Karpas-422 (cell line): Measurements from ENCODE around the gene CTNNBL1. TPM values are rescaled to one million over a fixed set of nuclear protein-coding genes. Genes with fewer than 3 reads are reported as not detected.
A peak's percentile ranks its signal among the peaks of the same experiment; 100 is the strongest.

Experiments
- DNase-seq: peaks from one replicate; pipeline ENCODE4 v3.0.0-alpha.2; 2015
- H2AFZ ChIP-seq: fragments of 200-600 bp; sonication (generic); 2 replicates; pipeline ENCODE4 v1.6.1; 2014; ENCODE audit warnings: antibody characterized with exemption, low read length, mixed read lengths
- H3K27ac ChIP-seq: fragments of 200-600 bp; sonication (generic); 2 replicates; pipeline ENCODE4 v1.5.1; 2014; ENCODE audit warnings: mild to moderate bottlenecking, low read length, moderate library complexity
- H3K27me3 ChIP-seq: fragments of 200-600 bp; sonication (generic); 2 replicates; pipeline ENCODE4 v1.6.1; 2014; ENCODE audit warnings: low read length, mixed read lengths
- H3K36me3 ChIP-seq: fragments of 200-600 bp; sonication (generic); 2 replicates; pipeline ENCODE4 v1.6.1; 2014; ENCODE audit warnings: low read length, mixed read lengths; ENCODE audit not compliant: insufficient read depth
- H3K4me1 ChIP-seq: fragments of 200-600 bp; sonication (generic); 2 replicates; pipeline ENCODE4 v1.6.1; 2014; ENCODE audit warnings: mild to moderate bottlenecking, low read length, mixed read lengths
- H3K4me2 ChIP-seq: fragments of 200-600 bp; sonication (generic); 2 replicates; pipeline ENCODE4 v1.6.1; 2014; ENCODE audit warnings: low read length, low read depth, mild to moderate bottlenecking; ENCODE audit not compliant: poor library complexity, severe bottlenecking
- H3K4me3 ChIP-seq: fragments of 200-600 bp; sonication (generic); 2 replicates; pipeline ENCODE4 v1.5.1; 2014; ENCODE audit warnings: mild to moderate bottlenecking, antibody characterized with exemption, low read length, mixed read lengths
- H3K79me2 ChIP-seq: fragments of 200-600 bp; sonication (generic); 2 replicates; pipeline ENCODE4 v1.6.1; 2014; ENCODE audit warnings: mild to moderate bottlenecking, low read length, mixed read lengths
- H3K9ac ChIP-seq: fragments of 200-600 bp; sonication (generic); 2 replicates; pipeline ENCODE4 v1.6.0; 2014; ENCODE audit warnings: low read length
- H3K9me2 ChIP-seq: fragments of 200-600 bp; sonication (generic), shearing (Covaris generic); replicated peaks from 2 replicates; pipeline ENCODE4 v1.6.0; 2014; ENCODE audit warnings: mild to moderate bottlenecking, low read length, moderate library complexity; ENCODE audit not compliant: insufficient read depth
- H3K9me3 ChIP-seq: fragments of 300-700, 200-600 bp; sonication (generic); 2 replicates; pipeline ENCODE4 v1.6.1; 2014; ENCODE audit warnings: low read length, mixed read lengths
- H4K20me1 ChIP-seq: fragments of 200-600 bp; sonication (generic); 2 replicates; pipeline ENCODE4 v1.6.1; 2014; ENCODE audit warnings: mild to moderate bottlenecking, antibody characterized with exemption, low read length, low read depth; ENCODE audit not compliant: insufficient read depth
- total RNA-seq: library from RNA; depleted of rRNA; stranded (reverse); fragments of >200 nt; shearing (Covaris generic); gene quantifications from 2 replicates; pipeline ENCODE4 v1.2.3, GENCODE V29; 2014; ENCODE audit warnings: low replicate concordance

The CTNNBL1 gene
- total RNA-seq, 1 experiment from 2014 or later, result 70.0 TPM

DNA sequence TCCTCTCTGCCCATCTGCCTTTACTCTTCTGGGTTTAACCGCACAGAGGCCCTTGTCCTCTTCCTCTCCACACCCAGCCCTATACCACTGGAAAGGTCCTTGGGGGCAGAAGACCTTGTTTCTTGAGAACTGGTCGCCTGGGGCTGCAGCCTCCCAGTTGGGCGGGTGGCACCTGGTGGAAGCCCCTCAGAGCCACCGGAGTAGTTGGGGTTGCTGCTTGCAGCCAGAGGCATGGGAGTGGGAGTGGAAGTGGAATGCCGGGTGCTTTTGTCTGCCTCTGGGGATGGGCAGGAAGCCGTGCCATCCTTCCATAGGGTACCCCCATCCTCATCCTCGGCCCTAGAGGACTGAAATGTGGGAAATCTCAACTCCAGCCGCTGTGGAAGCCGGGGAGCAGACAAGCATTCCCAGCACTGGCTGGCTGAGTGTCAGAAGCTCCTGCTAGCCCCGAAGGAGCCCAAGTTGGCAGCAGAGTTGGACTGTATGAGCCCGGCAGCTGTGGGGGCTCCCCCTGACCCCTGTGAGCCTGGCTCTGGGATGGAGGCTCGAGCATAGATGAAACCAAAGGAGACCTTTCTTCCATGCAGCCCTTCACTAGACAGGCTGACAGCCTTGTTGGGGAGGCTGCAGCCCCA lies 210.3 kb downstream of the CTNNBL1 start:
- Histone ChIP-seq H3K4me3 (no peak overlapping the region), H2AFZ (no peak overlapping the region), H3K27ac (no peak overlapping the region), H3K4me1 (no peaks in the 10 kb centered on the region), H3K4me2 (no peak overlapping the region), H3K27me3 (no peaks in the 10 kb centered on the region), H4K20me1 (no peaks in the 10 kb centered on the region), H3K36me3 (no peaks in the 10 kb centered on the region), H3K9me2 (no peaks in the 10 kb centered on the region), H3K9me3 (no peaks in the 10 kb centered on the region), H3K79me2 (no peaks in the 10 kb centered on the region), H3K9ac (no peak overlapping the region)
- DNase-seq, result no peak

DNA sequence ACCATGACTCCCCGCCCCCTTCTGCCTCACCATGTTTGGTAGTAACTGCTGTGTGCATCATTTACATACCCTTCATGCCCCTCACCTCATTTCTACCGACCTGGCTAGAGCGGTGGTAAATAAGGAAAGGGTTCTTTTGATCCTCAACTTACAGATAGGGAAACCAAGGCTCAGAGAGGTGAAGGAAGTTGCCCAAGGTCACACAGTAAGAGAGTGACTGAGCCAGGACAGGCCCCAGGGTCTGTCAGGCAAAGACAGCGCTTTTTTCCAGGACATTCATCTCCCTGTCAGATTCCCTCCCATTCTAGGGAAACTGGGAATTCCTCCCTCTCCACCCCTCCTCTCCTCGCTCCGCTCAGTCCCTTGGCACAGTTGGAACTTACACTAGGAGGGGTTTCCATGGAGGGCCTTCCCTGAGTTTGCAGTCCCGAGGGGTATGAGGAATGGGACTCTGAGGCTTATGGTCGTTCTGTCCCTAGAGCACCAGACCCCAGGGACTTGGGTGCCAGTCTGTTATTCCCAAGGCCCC lies 211.1 kb downstream of the CTNNBL1 start:
- no peak overlapping the region for H3K27ac ChIP-seq
- no peaks in the 10 kb centered on the region for H4K20me1 ChIP-seq
- H3K4me3 ChIP-seq, result no peak overlapping the region
- H3K4me2 ChIP-seq, result no peak overlapping the region
- no peaks in the 10 kb centered on the region for H3K79me2 ChIP-seq
- H3K9ac ChIP-seq, result no peak overlapping the region
- no peak for DNase-seq
- no peaks in the 10 kb centered on the region for H3K9me2 ChIP-seq
- H3K9me3 ChIP-seq, result no peaks in the 10 kb centered on the region
- no peaks in the 10 kb centered on the region for H3K4me1 ChIP-seq
- H2AFZ ChIP-seq, result no peak overlapping the region
- no peaks in the 10 kb centered on the region for H3K36me3 ChIP-seq
- H3K27me3 ChIP-seq, result no peaks in the 10 kb centered on the region

DNA sequence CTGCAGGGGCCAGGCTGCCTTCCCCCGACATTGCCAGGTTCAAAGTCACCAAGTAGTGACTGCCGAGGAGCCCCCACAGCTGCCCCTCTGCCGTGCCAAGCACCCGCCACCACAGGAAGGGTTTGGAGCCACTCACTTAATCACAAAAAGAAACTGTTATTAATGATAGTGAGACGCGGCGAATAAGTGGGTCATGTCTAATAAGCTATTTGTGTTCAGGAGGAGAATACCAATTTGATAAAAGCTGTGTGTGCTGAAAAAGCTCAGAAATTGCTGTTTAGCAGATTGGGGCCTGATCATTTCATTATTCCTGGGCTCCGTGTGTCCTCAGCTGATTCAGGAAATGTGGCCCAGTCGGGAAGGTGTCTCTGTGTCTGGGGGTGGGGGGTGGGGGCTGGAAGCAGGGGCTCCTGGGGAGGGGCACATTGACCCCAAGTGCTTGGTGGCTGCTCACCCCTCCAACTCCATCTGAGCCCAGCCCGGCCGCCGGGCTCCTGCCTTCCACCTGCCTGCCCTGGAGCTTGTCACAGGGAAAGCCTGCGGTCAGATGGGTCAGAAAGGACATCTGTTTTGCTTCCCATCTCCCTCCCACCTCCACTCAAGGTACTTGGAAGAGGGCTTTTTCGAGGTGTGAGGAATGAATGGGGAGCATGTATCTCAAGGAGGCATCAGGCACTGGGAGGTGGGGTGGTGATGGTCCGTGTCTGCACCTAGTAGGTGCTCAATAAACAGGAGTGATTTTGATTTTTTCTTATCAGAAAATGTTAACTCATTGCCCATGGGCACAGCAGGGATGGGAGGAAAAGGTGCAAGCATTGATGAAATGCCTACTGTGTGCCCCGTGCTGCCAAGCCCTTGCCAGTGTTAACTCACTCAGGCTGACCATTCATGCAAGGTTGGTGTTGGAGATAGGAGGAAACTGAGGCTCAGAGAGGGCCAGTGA lies 212.1 kb downstream of the CTNNBL1 start:
- no peaks in the 10 kb centered on the region for H3K9me3 ChIP-seq
- no peaks in the 10 kb centered on the region for H3K4me1 ChIP-seq
- H4K20me1 ChIP-seq, result no peaks in the 10 kb centered on the region
- no peaks in the 10 kb centered on the region for H3K36me3 ChIP-seq
- DNase-seq, result no peak
- H3K4me2 ChIP-seq, result no peak overlapping the region
- no peak overlapping the region for H3K9ac ChIP-seq
- no peaks in the 10 kb centered on the region for H3K79me2 ChIP-seq
- H2AFZ ChIP-seq, result no peak overlapping the region
- no peaks in the 10 kb centered on the region for H3K9me2 ChIP-seq
- no peaks in the 10 kb centered on the region for H3K27me3 ChIP-seq
- H3K27ac ChIP-seq, result no peak overlapping the region
- H3K4me3 ChIP-seq, result no peak overlapping the region

DNA sequence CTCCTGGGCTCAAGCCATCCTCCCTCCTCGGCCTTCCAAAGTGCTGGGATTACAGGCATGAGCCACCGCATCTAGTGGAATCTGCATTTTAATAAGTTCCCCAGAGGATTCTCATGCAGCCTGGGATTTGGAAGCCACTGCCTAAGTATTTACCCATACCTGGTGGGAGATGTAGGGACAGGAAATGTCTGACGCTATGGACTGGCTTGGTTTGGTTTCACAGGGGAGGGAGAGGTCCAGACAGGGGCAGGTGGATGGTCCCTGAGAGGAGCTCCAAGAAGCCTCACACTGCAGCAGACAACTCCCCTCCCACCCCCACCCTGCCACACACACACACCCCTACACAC lies 213.5 kb downstream of the CTNNBL1 start:
- H3K79me2 ChIP-seq, result no peaks in the 10 kb centered on the region
- no peaks in the 10 kb centered on the region for H3K9me2 ChIP-seq
- no peak overlapping the region for H3K27ac ChIP-seq
- peaks cover 8% of the 10 kb centered on the region for H3K4me1 ChIP-seq
- H3K36me3 ChIP-seq, result no peaks in the 10 kb centered on the region
- H4K20me1 ChIP-seq, result no peaks in the 10 kb centered on the region
- no peaks in the 10 kb centered on the region for H3K27me3 ChIP-seq
- H3K4me2 ChIP-seq, result no peak overlapping the region
- no peak for DNase-seq
- H2AFZ ChIP-seq, result no peak overlapping the region
- no peak overlapping the region for H3K4me3 ChIP-seq
- no peak overlapping the region for H3K9ac ChIP-seq
- H3K9me3 ChIP-seq, result no peaks in the 10 kb centered on the region

DNA sequence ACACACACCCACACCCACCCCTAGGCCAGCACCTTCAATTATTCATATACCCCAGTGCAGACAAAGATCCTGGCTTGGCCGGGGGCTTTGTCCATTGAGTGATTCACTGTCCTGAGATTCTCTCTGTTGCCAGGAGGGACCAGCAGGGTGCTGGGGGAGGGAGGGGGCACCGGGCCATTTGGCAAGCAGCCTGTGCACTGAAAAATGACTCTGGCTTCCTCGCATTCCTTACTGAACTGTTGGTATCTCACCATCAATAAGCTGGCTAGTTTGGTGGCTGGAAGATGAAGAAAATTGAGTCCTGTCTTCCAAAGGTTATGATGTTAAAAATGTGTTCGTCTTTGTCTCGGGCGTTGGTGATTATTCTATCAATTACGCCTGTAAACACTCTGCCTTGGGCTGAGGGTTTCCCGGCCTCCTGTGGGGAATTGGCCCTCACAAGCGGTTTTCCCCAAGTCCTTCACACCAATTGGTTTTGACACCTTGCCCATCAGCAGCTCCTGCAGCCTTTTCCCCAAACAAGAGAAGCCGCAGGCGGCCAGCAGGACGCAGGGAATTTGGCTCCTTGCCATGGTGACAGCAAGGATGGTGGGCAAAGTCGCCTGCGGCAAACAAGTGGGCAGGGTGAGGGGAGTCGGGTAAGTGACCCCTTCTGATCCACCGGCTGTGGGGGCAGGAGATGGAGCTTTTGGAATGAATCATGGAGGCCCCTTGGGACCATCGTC lies 214.0 kb downstream of the CTNNBL1 start:
- no peak overlapping the region for H3K9ac ChIP-seq
- H3K79me2 ChIP-seq, result no peaks in the 10 kb centered on the region
- H4K20me1 ChIP-seq, result no peaks in the 10 kb centered on the region
- H2AFZ ChIP-seq, result no peak overlapping the region
- H3K4me1 ChIP-seq, result peaks cover 10% of the 10 kb centered on the region
- no peaks in the 10 kb centered on the region for H3K9me2 ChIP-seq
- no peaks in the 10 kb centered on the region for H3K27me3 ChIP-seq
- H3K4me3 ChIP-seq, result no peak overlapping the region
- H3K27ac ChIP-seq, result no peak overlapping the region
- H3K4me2 ChIP-seq, result no peak overlapping the region
- no peak for DNase-seq
- no peaks in the 10 kb centered on the region for H3K9me3 ChIP-seq
- H3K36me3 ChIP-seq, result no peaks in the 10 kb centered on the region

DNA sequence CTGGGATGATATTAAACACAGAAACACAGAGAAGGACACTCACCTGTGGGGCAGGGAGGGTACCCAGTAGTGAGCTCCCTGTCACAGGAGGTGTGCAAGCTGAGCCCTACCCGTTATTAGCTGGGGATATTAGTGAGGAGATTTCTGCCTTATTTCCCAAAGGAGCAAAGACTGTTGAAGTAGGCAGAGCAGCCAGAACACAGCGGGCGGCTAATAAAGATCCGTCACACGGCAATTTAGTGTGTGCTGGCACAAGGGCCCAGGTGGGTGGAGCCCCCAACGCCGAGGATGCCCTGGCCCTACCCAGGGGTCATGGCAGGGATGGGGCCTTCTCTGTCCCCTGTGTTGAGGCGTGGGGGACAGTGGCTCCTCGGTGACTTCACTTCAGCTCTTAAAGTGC lies 217.4 kb downstream of the CTNNBL1 start:
- no peak for DNase-seq
- H3K27me3 ChIP-seq, result no peaks in the 10 kb centered on the region
- no peaks in the 10 kb centered on the region for H4K20me1 ChIP-seq

DNA sequence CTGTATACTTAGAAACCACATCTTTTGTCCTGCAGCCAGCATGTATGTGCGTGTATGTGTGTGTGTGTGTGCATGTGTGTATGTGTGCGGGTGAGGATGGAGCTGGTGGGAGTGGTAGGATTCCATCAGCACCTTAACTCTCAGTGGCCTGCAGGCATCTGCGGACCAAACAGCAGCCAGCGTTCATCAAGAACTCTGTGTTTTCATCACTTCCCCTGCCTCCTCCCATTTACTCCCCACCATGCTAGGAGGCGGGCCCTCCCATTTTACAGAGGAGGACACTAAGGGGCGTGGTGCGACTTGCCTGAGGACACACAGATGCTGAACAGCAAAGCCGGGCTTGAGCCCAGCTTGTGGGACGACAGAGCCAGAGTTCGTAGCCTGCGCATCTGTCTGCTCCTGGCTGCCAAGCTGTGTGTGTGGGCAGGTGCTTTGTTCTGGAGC lies 218.0 kb downstream of the CTNNBL1 start:
- Histone ChIP-seq H3K27me3 (no peaks in the 10 kb centered on the region), H4K20me1 (no peaks in the 10 kb centered on the region), H3K4me3 (no peak overlapping the region), H3K4me2 (peak overlapping the region; percentile 31), H3K36me3 (no peaks in the 10 kb centered on the region), H2AFZ (no peak overlapping the region), H3K79me2 (no peaks in the 10 kb centered on the region), H3K9ac (no peak overlapping the region), H3K4me1 (peaks cover 17% of the 10 kb centered on the region), H3K9me2 (no peaks in the 10 kb centered on the region), H3K9me3 (no peaks in the 10 kb centered on the region), H3K27ac (no peak overlapping the region)
- DNase-seq, result peak; percentile 78

More for the DNA sequence above, 217.4 kb downstream of the CTNNBL1 start:
- H2AFZ ChIP-seq, result no peak overlapping the region
- no peak overlapping the region for H3K4me3 ChIP-seq
- no peaks in the 10 kb centered on the region for H3K79me2 ChIP-seq
- peaks cover 17% of the 10 kb centered on the region for H3K4me1 ChIP-seq
- H3K27ac ChIP-seq, result no peak overlapping the region
- no peaks in the 10 kb centered on the region for H3K9me2 ChIP-seq
- H3K4me2 ChIP-seq, result no peak overlapping the region
- H3K36me3 ChIP-seq, result no peaks in the 10 kb centered on the region
- H3K9me3 ChIP-seq, result no peaks in the 10 kb centered on the region
- no peak overlapping the region for H3K9ac ChIP-seq

DNA sequence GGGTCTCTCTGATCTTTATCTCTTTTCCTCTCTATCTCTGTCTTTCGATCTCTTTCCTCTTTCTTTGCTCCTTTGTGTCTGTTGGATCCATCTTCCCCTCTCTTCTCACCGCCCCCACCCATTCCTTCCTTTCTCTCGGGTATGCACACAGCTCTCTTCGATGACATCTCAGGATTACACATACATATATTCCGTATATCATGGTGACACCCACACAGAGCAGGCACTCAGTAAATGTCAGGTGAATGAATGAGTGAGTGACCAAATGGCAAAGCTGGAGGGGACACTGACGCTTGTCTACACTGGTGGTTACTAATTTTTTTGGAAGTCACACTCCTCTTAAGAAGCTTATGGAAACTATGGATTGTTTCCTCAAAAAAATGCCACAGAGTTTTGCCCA lies 219.0 kb downstream of the CTNNBL1 start:
- Histone ChIP-seq H3K9me3 (no peaks in the 10 kb centered on the region), H3K27me3 (no peaks in the 10 kb centered on the region), H3K27ac (no peak overlapping the region), H3K4me3 (no peak overlapping the region), H4K20me1 (no peaks in the 10 kb centered on the region), H3K9me2 (no peaks in the 10 kb centered on the region), H2AFZ (no peak overlapping the region), H3K36me3 (no peaks in the 10 kb centered on the region), H3K4me2 (no peak overlapping the region), H3K79me2 (no peaks in the 10 kb centered on the region), H3K9ac (no peak overlapping the region), H3K4me1 (peaks cover 17% of the 10 kb centered on the region)
- DNase-seq, result no peak
